22Rv1 (cell line): ENCODE measurements around the gene SCG3.
A peak's percentile ranks its signal among the peaks of the same experiment; 100 is the strongest.

ENCODE experiments used
- H3K27ac ChIP-seq: fragments of 450-650 bp; 2 replicates; pipeline ENCODE4 v1.5.1; 2017
- ZFX ChIP-seq: fragments of 450-650 bp; IDR thresholded peaks from 2 replicates; pipeline ENCODE4 v1.6.1; 2017; ENCODE audit warnings: antibody characterized with exemption, borderline replicate concordance
- TF ChIP-seq, protein P1 (sequence below): fragments of 450-650 bp; IDR thresholded peaks from 2 replicates; pipeline ENCODE4 v1.5.1; 2017; ENCODE audit warnings: mild to moderate bottlenecking

The SCG3 gene

DNA sequence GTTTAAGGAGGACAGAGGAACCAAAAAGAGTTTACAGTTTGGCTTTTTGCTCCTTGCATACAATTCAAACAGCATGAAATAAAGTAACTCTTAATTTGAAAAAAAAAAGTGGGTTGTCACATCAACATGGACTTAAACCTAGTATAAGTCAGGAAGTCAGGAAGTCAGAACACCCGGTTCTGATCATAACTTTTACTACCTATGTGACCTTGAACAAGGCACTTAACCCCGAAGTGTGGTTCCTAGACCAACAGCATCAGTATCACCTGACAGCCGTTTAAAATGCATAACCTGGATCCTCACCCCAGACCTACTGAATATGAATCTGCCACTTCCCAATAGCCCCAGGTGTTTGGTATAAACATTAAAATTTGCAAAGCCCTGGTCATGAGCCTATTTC, 37.4 kb downstream of the SCG3 start:
- no peak for TF ChIP-seq ZFX
- no peak overlapping the region for H3K27ac ChIP-seq

DNA sequence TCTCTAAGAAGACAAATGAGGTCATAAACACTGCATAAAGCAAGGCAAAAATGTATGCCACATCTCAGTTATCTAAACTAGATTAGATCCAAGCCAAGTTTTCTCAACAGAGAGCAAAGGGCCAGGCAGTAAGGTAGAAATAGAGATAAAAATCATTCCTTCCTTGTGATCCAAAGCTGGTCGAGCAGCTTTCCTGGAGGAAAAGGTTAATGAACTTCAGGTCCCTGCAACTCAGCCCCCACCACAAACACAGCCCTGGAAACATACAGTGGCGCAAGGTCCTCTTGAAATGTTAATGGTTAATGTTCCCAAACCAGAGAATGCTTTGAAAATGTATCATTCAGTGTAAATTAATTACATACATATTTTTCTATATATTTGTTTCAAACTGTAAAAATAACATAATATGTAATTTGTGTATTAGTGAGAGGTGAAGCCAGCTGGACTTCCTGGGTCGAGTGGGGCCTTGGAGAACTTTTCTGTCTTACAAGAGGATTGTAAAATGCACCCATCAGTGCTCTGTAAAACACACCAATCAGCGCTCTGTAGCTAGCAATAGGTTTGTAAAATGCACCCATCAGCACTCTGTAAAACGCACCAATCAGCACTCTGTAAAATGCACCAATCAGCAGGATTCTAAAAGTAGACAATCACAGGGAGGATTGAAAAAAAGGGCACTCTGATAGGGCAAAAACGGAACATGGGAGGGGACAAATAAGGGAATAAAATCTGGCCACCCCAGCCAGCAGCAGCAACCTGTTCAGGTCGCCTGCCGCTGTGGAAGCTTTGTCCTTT, 39.1 kb downstream of the SCG3 start:
- H3K27ac ChIP-seq, result no peak overlapping the region
- TF ChIP-seq ZFX, result no peak
- TF ChIP-seq, protein P1, sequence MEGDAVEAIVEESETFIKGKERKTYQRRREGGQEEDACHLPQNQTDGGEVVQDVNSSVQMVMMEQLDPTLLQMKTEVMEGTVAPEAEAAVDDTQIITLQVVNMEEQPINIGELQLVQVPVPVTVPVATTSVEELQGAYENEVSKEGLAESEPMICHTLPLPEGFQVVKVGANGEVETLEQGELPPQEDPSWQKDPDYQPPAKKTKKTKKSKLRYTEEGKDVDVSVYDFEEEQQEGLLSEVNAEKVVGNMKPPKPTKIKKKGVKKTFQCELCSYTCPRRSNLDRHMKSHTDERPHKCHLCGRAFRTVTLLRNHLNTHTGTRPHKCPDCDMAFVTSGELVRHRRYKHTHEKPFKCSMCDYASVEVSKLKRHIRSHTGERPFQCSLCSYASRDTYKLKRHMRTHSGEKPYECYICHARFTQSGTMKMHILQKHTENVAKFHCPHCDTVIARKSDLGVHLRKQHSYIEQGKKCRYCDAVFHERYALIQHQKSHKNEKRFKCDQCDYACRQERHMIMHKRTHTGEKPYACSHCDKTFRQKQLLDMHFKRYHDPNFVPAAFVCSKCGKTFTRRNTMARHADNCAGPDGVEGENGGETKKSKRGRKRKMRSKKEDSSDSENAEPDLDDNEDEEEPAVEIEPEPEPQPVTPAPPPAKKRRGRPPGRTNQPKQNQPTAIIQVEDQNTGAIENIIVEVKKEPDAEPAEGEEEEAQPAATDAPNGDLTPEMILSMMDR, result no peak

DNA sequence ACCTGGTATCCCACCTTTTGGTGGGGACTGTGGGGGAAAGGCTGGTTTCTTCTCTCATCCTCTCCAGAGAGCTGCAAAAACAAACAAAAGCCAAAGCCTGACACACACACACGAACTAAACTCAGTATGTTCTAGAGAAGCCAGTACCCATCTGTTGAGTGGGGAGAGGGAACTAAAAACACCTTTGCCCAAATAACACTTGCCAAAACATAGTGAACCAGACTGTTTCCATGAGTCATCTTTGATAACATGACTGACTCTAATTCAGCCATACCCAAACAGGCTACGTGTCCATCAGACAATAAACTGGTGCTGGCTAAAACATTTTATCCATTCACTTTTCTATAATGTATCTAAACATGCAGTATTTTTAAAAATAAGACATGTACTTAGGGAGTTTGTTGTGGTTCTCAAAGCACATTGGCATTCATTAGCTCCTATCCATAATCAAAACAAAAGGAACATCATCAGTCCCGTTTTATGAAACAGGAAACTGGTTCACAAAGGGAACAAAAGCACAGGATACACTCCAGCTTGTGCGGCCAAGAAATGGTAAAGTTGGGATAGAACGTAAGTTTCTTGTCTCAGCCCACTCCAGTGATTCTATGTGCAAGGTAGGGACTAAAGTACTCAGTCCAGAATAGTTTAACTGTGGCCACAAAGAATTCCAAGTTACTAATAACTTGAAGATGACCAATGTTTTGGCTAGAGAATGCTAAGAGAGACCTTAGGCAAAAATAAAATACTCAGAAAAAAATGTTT, 40.1 kb downstream of the SCG3 start:
- no peak overlapping the region for H3K27ac ChIP-seq

DNA sequence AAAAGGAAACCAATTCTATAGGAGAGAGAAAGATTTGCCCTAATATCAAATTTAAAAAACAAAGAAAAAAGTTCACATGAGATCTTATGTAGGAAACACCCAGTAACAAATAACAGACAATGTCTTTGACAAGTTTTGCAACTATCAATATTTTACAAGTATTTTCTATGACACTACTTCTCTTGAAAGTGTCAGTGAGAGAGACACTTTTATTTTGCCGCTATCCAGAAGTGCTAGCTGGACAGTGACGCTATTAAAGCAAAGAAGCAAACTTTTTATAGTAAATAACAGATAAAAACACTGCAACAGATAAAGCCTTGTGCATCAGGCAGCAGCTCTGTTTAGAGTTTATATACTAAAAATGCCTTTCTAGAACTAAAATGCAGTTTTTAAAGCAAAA, 42.9 kb downstream of the SCG3 start:
- TF ChIP-seq ZFX, result no peak
- TF ChIP-seq, protein P1, result no peak
- H3K27ac ChIP-seq, result no peak overlapping the region

More for the DNA sequence above, 40.1 kb downstream of the SCG3 start:
- TF ChIP-seq, protein P1, result no peak
- TF ChIP-seq ZFX, result no peak

DNA sequence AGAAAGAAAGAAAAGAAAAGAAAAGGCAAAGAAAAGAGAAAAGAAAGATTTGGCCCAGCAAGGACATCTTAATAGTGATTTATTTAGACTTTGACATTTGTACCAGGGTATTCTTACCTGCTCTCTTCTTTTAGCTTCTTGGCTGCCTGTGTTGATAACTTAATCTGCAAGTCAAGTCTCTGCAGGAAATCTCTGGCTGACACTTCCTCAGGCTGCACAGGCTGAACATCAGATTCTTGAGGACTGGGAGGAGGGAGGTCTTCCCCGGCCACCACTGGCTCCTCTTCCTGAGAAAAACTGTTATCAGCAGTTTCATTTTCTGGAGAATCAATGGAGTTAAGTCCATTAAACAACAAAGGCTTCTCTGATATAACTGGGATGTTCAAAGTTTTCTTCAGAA, 43.4 kb downstream of the SCG3 start:
- no peak overlapping the region for H3K27ac ChIP-seq
- TF ChIP-seq ZFX, result no peak
- TF ChIP-seq, protein P1, result no peak

DNA sequence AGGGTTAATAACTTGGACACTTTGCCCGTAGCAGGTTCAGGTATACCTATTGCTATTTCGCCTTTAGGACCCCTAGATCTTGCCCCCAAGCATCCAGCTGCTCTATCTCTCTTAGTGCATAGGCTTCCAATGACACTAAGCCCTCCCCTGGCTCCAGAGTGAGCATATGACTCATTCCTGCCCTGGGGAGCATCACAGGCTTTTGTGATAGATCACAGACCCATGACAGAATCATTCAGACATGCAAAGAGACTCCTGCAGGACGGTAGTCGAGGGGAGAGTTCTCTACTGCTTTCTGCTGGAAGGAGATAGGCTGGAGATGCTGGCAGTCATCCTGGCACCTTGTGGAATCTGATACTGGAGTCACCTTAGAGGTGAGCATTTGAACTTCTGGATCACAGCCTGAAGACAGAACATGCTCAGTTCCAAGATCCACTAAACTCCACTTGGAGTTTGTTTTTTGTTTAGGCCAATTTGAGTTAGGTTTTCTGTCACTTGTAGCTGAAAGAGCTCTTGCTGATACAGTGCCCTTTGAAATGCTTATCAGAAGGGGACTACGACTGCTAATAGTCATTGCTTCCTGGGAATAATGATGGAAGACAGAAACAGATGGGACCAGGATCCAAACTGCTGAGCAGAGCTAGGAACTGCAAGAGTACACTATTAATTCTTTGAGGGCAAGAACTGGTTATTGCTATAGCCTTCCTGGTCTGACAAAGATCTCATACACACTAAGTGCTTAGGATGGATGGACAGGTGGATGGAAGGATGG, 45.2 kb downstream of the SCG3 start:
- 0 out of 2 replicates have a peak overlapping the region, but pooled peaks have one; percentile 11 for H3K27ac ChIP-seq
- TF ChIP-seq, protein P1, result no peak
- TF ChIP-seq ZFX, result no peak

DNA sequence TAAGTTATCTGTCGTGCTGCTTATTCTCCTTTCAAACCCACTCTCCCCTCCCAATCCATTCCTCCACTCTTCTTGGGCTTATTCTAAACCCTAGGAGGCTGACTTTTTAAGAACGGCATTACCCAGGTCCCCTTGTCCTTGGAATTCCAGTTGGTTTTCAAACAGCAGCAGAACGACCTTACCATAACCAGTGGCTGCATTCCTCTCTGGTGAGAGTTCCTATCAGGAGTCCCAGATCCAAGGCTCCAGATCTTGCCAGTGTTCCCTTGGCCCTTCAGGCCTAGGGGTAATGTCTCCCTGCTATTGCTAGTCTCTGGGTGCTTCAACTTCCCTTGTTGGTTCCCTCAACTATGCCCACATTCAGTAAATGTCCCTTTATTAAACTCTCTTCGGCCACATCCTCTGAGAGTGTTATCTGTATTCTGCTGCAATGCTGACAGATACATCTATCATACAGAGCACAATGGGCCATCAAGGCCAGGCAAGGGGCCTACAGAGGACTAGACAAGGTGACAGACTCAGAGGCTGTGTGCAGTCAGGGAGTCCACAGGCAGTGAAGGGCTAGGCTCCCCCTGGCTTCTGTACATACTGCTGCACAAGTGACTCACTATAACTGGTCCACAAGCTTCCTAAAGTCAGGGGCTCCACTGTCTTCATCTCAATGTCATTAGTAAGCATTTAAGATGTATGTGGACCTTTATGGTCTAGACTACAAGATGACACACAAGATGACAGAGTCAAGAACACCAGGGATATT, 46.0 kb downstream of the SCG3 start:
- TF ChIP-seq, protein P1, result 0 out of 2 replicates have a peak, but pooled peaks have one; percentile 6
- TF ChIP-seq ZFX, result no peak
- 0 out of 2 replicates have a peak overlapping the region, but pooled peaks have one; percentile 11 for H3K27ac ChIP-seq
